Spleen (tissue), 11 donors: ENCODE data around the gene SNAP29. TPM values are rescaled to one million over a fixed set of nuclear protein-coding genes. Genes with fewer than 3 reads are reported as not detected.

Experiments
- DNase-seq: peaks from one replicate; pipeline ENCODE4 v3.0.0-alpha.2; 2020
- H3K27ac ChIP-seq, 8 donors: fragments of 200-600 bp; sonication (generic) in 7 of 8; 1 replicate in 4 of 8; 2 replicates in 4 of 8; pipeline versions ENCODE4 v1.5.0 to v1.8.0; 2016 to 2021; ENCODE audit warnings: inconsistent platforms in 4 of 8, mild to moderate bottlenecking in 4 of 8, moderate library complexity in 1 of 8
- H3K27me3 ChIP-seq, 7 donors: fragments of 200-600 bp; sonication (generic) in 6 of 7; replicated peaks in 1 of 7; 1 replicate in 4 of 7; 2 replicates in 3 of 7; pipeline versions ENCODE4 v1.5.0 to v1.8.0; 2016 to 2021; ENCODE audit warnings: inconsistent platforms in 3 of 7, mild to moderate bottlenecking in 1 of 7
- H3K36me3 ChIP-seq, 6 donors: fragments of 200-600 bp; sonication (generic) in 5 of 6; 1 replicate in 4 of 6; 2 replicates in 2 of 6; pipeline versions ENCODE4 v1.5.0 to v1.8.0; 2016 to 2021; ENCODE audit warnings: inconsistent platforms in 2 of 6
- H3K4me1 ChIP-seq, 6 donors: fragments of 200-600 bp; sonication (generic) in 5 of 6; 1 replicate in 3 of 6; 2 replicates in 3 of 6; pipeline versions ENCODE4 v1.5.0 to v1.8.0; 2016 to 2021; ENCODE audit warnings: inconsistent platforms in 3 of 6
- H3K4me3 ChIP-seq, 8 donors: fragments of 200-600 bp; sonication (generic) in 7 of 8; 1 replicate in 4 of 8; 2 replicates in 4 of 8; pipeline versions ENCODE4 v1.5.0 to v1.8.0; 2016 to 2021; ENCODE audit warnings: inconsistent platforms in 4 of 8, mild to moderate bottlenecking in 4 of 8, moderate library complexity in 2 of 8
- H3K9me3 ChIP-seq, 8 donors: fragments of 200-600 bp; sonication (generic) in 7 of 8; 1 replicate in 4 of 8; 2 replicates in 4 of 8; pipeline versions ENCODE4 v1.5.0 to v1.8.0; 2016 to 2021; ENCODE audit warnings: inconsistent platforms in 4 of 8
- POLR2A ChIP-seq, 3 donors: fragments of 450-650 bp; IDR thresholded peaks; one replicate each; pipeline ENCODE4 v1.5.1; 2017; ENCODE audit warnings: antibody characterized with exemption in 3 of 3, mild to moderate bottlenecking in 1 of 3
- POLR2AphosphoS5 ChIP-seq, 3 donors: sonication (generic); formaldehyde crosslinking; IDR thresholded peaks; one replicate each; pipeline ENCODE4 v1.5.1; 2017; ENCODE audit warnings: antibody characterized with exemption in 3 of 3
- WGBS, 5 donors: extraction: QIAGEN DNeasy Blood & Tissue Kit in 3 of 5; methylation state at CpG; one replicate each; pipeline versions ENCODE4 v1.1.5 to v1.1.7; 2013 to 2018; 5-methylcytosine and 5-hydroxymethylcytosine counted together
- intact Hi-C: fragments of 100-400 bp; cut with DNase I; formaldehyde crosslinking; loops from one replicate; pipeline ENCODE4 v1.15.0; 2023; ENCODE audit warnings: low total_unique reads
- polyA plus RNA-seq, 3 donors: library from polyadenylated mRNA; stranded (reverse); fragments of 200-250 nt; gene quantifications; one replicate each; pipeline ENCODE4 v1.2.1, GENCODE V29; 2013
- total RNA-seq, 7 donors: library from RNA; depleted of rRNA in 3 of 7; stranded (reverse); fragments of >200 nt in 3 of 7; fragmentation: NEBNext Ultra II Directional in 4 of 7; extraction: Animal tissue kit (Norgen Biotek cat#: 25700) in 4 of 7; gene quantifications; one replicate each; pipeline versions ENCODE4 v1.1.0 to v1.2.1, GENCODE V29; 2016 to 2021
- TF ChIP-seq, protein P1 (sequence below), 11 experiments: fragments of 200-600 bp in 7 of 11; fragments of 450-650 bp in 4 of 11; sonication (generic) in 4 of 11; IDR thresholded peaks in 8 of 11; conservative IDR thresholded peaks in 3 of 11; 1 replicate in 7 of 11; 2 replicates in 4 of 11; pipeline versions ENCODE4 v1.4.0 to v1.8.0; 2016 to 2021; ENCODE audit warnings: antibody characterized with exemption in 11 of 11, inconsistent platforms in 4 of 11, mild to moderate bottlenecking in 1 of 11
- donor health status: healthy with polysubstance abuse.
- donor health status: DM: no; HTN: no; CAD: no; lungs with moderate emphysema.
- donor health status: DM: no; HTN: no; CAD: no.
- donor health status: Bipolar disorder and iron deficiency.
- donor health status: healthy.
- donor health status: DM: no; HTN: no; CAD: no.
- donor health status: DM: yes; HTN: yes; CAD: no.

The SNAP29 gene
- total and polyA plus RNA-seq, 10 donors, result 13.7 to 33.5 (median 23.8) TPM

DNA sequence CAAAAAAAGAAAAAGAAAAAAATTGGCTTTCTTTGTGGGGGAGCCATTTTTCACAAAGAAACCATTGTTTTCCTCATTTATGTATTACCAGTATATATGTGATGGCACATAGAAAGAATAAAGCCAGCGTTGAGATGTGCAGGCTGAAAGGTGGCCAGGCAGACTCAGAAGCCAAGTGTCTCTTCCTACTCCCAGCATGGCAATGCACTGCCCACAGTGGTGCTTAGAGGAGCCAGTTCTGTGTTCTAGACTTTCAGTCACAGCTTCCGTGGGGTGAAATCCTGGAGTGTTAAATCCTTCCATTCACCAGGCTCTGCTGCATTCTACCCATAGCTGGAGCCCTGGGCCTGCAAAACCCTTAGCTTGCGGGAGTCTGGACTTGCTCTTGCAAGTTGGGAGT lies 18.9 kb downstream of the SNAP29 start:
- TF ChIP-seq, protein P1, sequence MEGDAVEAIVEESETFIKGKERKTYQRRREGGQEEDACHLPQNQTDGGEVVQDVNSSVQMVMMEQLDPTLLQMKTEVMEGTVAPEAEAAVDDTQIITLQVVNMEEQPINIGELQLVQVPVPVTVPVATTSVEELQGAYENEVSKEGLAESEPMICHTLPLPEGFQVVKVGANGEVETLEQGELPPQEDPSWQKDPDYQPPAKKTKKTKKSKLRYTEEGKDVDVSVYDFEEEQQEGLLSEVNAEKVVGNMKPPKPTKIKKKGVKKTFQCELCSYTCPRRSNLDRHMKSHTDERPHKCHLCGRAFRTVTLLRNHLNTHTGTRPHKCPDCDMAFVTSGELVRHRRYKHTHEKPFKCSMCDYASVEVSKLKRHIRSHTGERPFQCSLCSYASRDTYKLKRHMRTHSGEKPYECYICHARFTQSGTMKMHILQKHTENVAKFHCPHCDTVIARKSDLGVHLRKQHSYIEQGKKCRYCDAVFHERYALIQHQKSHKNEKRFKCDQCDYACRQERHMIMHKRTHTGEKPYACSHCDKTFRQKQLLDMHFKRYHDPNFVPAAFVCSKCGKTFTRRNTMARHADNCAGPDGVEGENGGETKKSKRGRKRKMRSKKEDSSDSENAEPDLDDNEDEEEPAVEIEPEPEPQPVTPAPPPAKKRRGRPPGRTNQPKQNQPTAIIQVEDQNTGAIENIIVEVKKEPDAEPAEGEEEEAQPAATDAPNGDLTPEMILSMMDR (IDR thresholded peaks at IDR 0.05 in 8 of 11, conservative IDR thresholded peaks at IDR 0.05 in 3 of 11), result no peak
- TF ChIP-seq POLR2A (IDR thresholded peaks at IDR 0.05) (no peak), POLR2AphosphoS5 (IDR thresholded peaks at IDR 0.05) (no peak)
- peaks cover 0 to 99% (median 56%) of the 10 kb centered on the region in 6 donors for H3K36me3 ChIP-seq
- peaks cover 0 to 5% (median 0%) of the 10 kb centered on the region in 6 donors for H3K4me1 ChIP-seq
- H3K4me3 ChIP-seq, result no peak overlapping the region
- 92 to 99% (median 98%) methylated on average over 3 of the region's 3 CpGs for WGBS, 5 donors
- H3K27ac ChIP-seq, result no peak overlapping the region
- no peaks in the 10 kb centered on the region for H3K9me3 ChIP-seq
- H3K27me3 ChIP-seq, result no peaks in the 10 kb centered on the region
- no peak for DNase-seq
- intact Hi-C loops, result no loop called here

- H3K4me1 ChIP-seq, result peaks cover 0 to 13% (median 7%) of the 10 kb centered on the region in 6 donors
- no peak overlapping the region for H3K4me3 ChIP-seq
- no peaks in the 10 kb centered on the region for H3K9me3 ChIP-seq
- no peak overlapping the region for H3K27ac ChIP-seq
- intact Hi-C loops, result no loop called here
- TF ChIP-seq POLR2A (IDR thresholded peaks at IDR 0.05) (no peak), POLR2AphosphoS5 (IDR thresholded peaks at IDR 0.05) (no peak)
- TF ChIP-seq, protein P1 (IDR thresholded peaks at IDR 0.05 in 8 of 11, conservative IDR thresholded peaks at IDR 0.05 in 3 of 11), result no peak
- no peak for DNase-seq
- peaks cover 0 to 100% (median 65%) of the 10 kb centered on the region in 6 donors for H3K36me3 ChIP-seq
- no peaks in the 10 kb centered on the region for H3K27me3 ChIP-seq
- 72 to 100% (median 94%) methylated on average over 3 to 5 of the region's 5 CpGs for WGBS, 5 donors
Observed at GRCh38 chr22:20881231-20881630, 22.4 kb downstream of the SNAP29 start.

DNA sequence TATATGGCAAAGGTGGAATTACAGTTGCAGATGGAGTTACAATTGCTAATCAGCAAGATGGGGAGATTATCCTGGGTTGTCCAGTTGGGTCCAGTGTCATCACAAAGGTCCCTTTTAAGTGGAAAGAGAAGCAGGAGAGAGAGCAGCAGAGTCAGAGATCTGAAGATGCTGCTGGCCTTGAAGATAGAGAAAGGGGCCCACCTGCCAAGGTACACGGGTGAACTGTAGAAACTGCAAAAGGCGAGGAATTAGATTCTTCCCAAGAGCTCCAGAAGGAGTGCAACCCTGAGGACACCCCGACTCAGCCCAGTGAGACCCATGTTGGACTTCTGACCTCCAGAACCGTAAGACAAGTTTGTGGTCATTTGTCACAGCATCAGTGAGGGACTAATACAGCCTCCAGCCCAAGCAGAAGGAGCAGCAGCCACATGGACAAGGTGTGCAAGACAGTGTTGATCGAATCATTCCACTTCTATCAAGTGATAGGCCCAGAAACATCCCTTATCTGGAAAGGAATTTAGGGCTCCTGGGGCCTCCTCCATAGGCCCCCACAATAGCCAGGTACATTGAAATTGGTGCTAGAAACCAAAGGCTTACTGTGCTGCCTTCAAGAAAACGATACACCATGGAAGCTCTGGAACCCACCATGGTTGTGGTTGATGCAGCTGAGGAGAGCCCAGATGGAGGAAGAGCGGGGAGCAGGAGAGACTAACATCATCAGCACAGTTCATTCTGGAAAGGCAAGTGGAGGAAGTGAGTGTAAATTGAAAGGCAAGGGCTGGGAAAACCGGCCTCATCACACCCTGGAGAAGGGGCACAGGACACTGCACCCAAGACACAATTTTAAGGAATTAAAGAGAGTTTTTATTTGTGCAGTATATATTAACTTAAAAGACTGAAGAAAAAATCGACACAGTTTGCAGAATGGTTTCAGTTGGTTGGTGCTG lies 23.3 kb downstream of the SNAP29 start:
- H3K27ac ChIP-seq, result no peak overlapping the region
- intact Hi-C loops, result no loop called here
- TF ChIP-seq, protein P1 (IDR thresholded peaks at IDR 0.05 in 8 of 11, conservative IDR thresholded peaks at IDR 0.05 in 3 of 11), result no peak
- no peak for TF ChIP-seq POLR2A (IDR thresholded peaks at IDR 0.05)
- TF ChIP-seq POLR2AphosphoS5 (IDR thresholded peaks at IDR 0.05), result no peak
- H3K27me3 ChIP-seq, result no peaks in the 10 kb centered on the region
- H3K36me3 ChIP-seq, result peaks cover 0 to 100% (median 65%) of the 10 kb centered on the region in 6 donors
- no peaks in the 10 kb centered on the region for H3K9me3 ChIP-seq
- H3K4me3 ChIP-seq, result no peak overlapping the region
- 87 to 97% (median 93%) methylated on average over 9 of the region's 9 CpGs for WGBS, 5 donors
- DNase-seq, result no peak
- H3K4me1 ChIP-seq, result peaks cover 0 to 14% (median 7%) of the 10 kb centered on the region in 6 donors

- intact Hi-C loops, result no loop called here
- WGBS, 5 donors, result 85 to 93% (median 90%) methylated on average over 6 of the region's 6 CpGs
Observed at GRCh38 chr22:20882855-20883254, 24.0 kb downstream of the SNAP29 start.

More at GRCh38 chr22:20882855-20883254, 24.0 kb downstream of the SNAP29 start:
- H3K4me3 ChIP-seq, result no peak overlapping the region
- no peaks in the 10 kb centered on the region for H3K27me3 ChIP-seq
- no peak overlapping the region for H3K27ac ChIP-seq
- H3K36me3 ChIP-seq, result peaks cover 0 to 100% (median 68%) of the 10 kb centered on the region in 6 donors
- H3K9me3 ChIP-seq, result no peaks in the 10 kb centered on the region
- no peak for TF ChIP-seq POLR2A (IDR thresholded peaks at IDR 0.05)
- no peak for TF ChIP-seq POLR2AphosphoS5 (IDR thresholded peaks at IDR 0.05)
- TF ChIP-seq, protein P1 (IDR thresholded peaks at IDR 0.05 in 8 of 11, conservative IDR thresholded peaks at IDR 0.05 in 3 of 11), result no peak
- peaks cover 0 to 14% (median 7%) of the 10 kb centered on the region in 6 donors for H3K4me1 ChIP-seq
- no peak for DNase-seq
